HG03558 (cell line): ENCODE results near the gene RTN4RL1.

Source experiments
- ATAC-seq: cut with Tn5 transposase; IDR thresholded peaks from one replicate; pipeline ENCODE4 v1.9.1; 2021; ENCODE audit warnings: moderate number of reproducible peaks; ENCODE audit not compliant: unreplicated experiment; ENCODE audit errors: extremely low read depth

Gene RTN4RL1

GRCh38 chr17:1937461-1937860, 87.7 kb downstream of the RTN4RL1 start:
- no peak for ATAC-seq

- ATAC-seq: no peak
These were observed 88.4 kb downstream of the RTN4RL1 start for GRCh38 chr17:1936766-1937165.

- ATAC-seq: no peak
These were observed 90.2 kb downstream of the RTN4RL1 start for GRCh38 chr17:1934901-1935300.

GRCh38 chr17:1933875-1934715, 91.0 kb downstream of the RTN4RL1 start:
- ATAC-seq: no peak

- ATAC-seq: no peak
These were observed 93.1 kb downstream of the RTN4RL1 start for GRCh38 chr17:1931844-1932579.

- no peak for ATAC-seq
These were observed 94.8 kb downstream of the RTN4RL1 start for GRCh38 chr17:1930337-1930645.

- no peak for ATAC-seq
These were observed 96.2 kb downstream of the RTN4RL1 start for GRCh38 chr17:1928976-1929375.

- ATAC-seq: no peak
These were observed 104.2 kb downstream of the RTN4RL1 start for GRCh38 chr17:1920948-1921351.

- ATAC-seq: no peak
These were observed 105.9 kb downstream of the RTN4RL1 start for GRCh38 chr17:1919201-1919600.

- ATAC-seq: no peak
These were observed 106.6 kb downstream of the RTN4RL1 start for GRCh38 chr17:1918346-1919162.

- no peak for ATAC-seq
These were observed 108.0 kb downstream of the RTN4RL1 start for GRCh38 chr17:1916963-1917715.

GRCh38 chr17:1916316-1916715, 108.8 kb downstream of the RTN4RL1 start:
- ATAC-seq: no peak

GRCh38 chr17:1915889-1916288, 109.2 kb downstream of the RTN4RL1 start:
- no peak for ATAC-seq

- ATAC-seq: no peak
These were observed 110.5 kb downstream of the RTN4RL1 start for GRCh38 chr17:1914661-1915083.

- ATAC-seq: no peak
These were observed 111.4 kb downstream of the RTN4RL1 start for GRCh38 chr17:1913702-1914101.

GRCh38 chr17:1912146-1912545, 113.0 kb downstream of the RTN4RL1 start:
- no peak for ATAC-seq

GRCh38 chr17:1909985-1910384, 115.1 kb downstream of the RTN4RL1 start:
- no peak for ATAC-seq

- ATAC-seq: no peak
These were observed 116.3 kb downstream of the RTN4RL1 start for GRCh38 chr17:1908699-1909309.

GRCh38 chr17:1907909-1908698, 117.0 kb downstream of the RTN4RL1 start:
- no peak for ATAC-seq
